ENCODE results near the gene FOXO3.

FOXO3 gene

DNA sequence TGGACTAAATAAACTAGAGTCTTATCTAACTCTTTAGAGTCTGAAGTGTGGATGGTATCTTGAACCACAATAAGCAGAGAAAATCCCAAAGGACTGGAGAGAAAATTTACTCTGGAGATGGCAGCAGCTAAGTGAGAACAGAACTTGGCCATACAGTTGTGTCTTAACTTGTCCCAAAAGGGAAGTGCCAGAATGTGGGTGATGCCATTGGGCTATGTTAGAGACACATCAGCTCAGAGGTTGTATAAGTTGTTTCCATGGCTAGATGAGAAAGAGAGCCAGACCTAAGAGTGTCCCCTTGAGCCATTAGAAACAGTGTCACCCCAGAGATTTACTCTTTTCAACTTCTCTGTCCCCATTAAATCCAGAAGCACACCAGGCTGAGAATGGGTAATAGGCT is 36.2 kb downstream of the FOXO3 start:
- TF ChIP-seq CTCF (conservative IDR thresholded peaks at IDR 0.05; ENCODE audit: low read depth, low read length): no peak
- no peak overlapping the region for H3K4me3 ChIP-seq (ENCODE audit: low read depth, low read length)

GRCh38 chr6:108597572-108598304 is 37.0 kb downstream of the FOXO3 start:
- no peak for TF ChIP-seq CTCF (conservative IDR thresholded peaks at IDR 0.05; ENCODE audit: low read depth, low read length)
- H3K4me3 ChIP-seq (ENCODE audit: low read depth, low read length): no peak overlapping the region
- no peak for DNase-seq (ENCODE audit: low read depth)

More for the DNA sequence above, 36.2 kb downstream of the FOXO3 start:
- no peak for DNase-seq (ENCODE audit: low read depth)

DNA sequence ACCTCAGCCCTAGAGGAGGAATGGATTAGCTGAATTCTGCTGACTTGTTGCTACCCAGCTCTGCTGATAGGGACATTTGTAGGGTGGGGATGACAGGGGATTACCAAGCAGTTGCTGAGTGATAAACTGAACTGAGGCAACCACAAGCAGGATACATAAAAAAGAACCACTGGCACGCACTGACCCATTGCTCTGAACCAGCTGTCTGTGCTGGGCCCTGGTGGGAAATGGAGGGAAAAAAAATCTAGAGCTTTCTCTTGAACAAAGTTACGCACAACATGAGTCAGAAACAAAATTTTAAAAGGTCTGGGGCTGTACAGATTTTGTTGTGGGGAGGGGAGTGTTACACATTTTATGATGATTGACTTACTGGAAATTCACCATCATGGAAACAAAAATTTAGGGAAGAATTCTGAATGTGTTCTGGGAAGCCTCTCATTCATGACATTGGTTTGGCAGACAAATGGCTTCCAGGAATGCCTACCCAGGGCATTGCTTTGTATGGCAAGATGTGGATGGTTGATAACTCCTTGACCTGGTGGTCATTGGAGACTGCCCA is 37.7 kb downstream of the FOXO3 start:
- no peak overlapping the region for H3K4me3 ChIP-seq (ENCODE audit: low read depth, low read length)
- no peak for DNase-seq (ENCODE audit: low read depth)
- TF ChIP-seq CTCF (conservative IDR thresholded peaks at IDR 0.05; ENCODE audit: low read depth, low read length): no peak

GRCh38 chr6:108604156-108604555 is 43.4 kb downstream of the FOXO3 start:
- no peak overlapping the region for H3K4me3 ChIP-seq (ENCODE audit: low read depth, low read length)
- DNase-seq (ENCODE audit: low read depth): no peak
- no peak for TF ChIP-seq CTCF (conservative IDR thresholded peaks at IDR 0.05; ENCODE audit: low read depth, low read length)

DNA sequence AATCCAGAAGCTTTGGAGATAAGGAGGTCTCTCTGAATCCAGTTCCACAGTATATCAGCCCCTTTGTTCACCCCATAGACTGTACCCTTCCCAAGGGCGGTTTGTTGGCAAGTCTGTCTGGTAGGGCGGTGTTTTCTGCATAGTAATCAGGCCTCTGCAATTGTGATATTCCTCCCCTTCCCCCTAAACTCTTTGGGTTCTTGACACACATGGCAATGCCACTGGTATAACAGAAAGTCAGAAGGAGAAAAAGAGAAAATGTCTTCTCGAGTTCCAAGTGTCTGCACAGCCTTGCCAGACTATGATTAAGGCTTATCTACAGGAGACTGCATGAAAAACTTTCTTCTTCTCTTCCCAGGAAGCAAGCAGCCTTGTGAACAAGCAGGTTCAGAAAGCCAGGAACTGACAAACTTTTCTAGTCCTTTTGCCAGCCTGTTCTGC is 45.6 kb downstream of the FOXO3 start:
- H3K4me3 ChIP-seq (ENCODE audit: low read depth, low read length): no peak overlapping the region
- no peak for TF ChIP-seq CTCF (conservative IDR thresholded peaks at IDR 0.05; ENCODE audit: low read depth, low read length)
- no peak for DNase-seq (ENCODE audit: low read depth)

DNA sequence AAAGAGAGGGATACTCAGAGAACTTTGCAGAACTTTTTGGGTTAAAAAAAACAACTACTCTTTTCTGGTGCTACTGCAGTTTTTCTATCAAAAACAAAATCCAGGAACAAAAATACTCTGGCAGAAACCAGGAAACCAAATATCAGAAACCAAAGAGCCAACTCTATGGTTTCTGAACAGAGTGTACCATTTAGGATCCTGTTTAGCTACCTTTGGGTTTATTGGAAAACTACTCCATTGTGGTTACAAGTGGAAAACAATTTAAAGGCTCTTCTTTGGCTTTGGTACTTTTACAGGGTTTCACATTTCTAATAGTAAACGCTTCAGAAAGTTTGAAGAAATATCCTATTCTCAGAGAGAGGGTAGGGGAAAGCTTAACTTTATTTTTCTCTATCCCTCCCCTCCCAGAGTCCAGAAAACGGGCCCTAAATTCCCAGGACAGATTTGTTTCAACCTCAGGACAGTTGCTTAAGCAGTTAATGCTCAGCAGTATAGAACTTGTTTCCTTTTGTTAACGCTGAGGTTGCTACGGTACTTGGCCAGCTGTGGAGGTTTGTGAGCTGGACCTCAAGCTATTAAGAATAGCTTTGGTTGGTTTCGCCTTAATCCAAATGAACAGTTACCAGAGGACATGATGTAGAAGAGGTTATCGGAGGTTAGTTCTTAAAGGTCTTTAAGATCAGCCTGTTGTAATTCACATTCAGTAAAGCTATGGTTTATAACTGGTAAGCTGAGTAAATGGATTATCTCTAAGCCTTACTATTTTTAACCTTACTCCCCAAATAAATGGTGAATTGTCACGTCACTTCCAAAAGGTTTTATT is 47.9 kb downstream of the FOXO3 start:
- no peak overlapping the region for H3K4me3 ChIP-seq (ENCODE audit: low read depth, low read length)
- no peak for TF ChIP-seq CTCF (conservative IDR thresholded peaks at IDR 0.05; ENCODE audit: low read depth, low read length)
- no peak for DNase-seq (ENCODE audit: low read depth)

Measured in choroid plexus epithelial cell (primary cell).